B cell (primary cell): ENCODE data around the gene AGBL4. TPM values are rescaled to one million over a fixed set of nuclear protein-coding genes. Genes with fewer than 3 reads are reported as not detected.

Source experiments
- ATAC-seq: fragments of 200-7000 bp; cut with Tn5 transposase; one replicate; pipeline ENCODE4 v1.10.0; 2021; ENCODE audit warnings: low read depth, mild to moderate bottlenecking, moderate number of reproducible peaks, moderate library complexity
- CTCF ChIA-PET: fragments of 350-600 bp; sonication (Branson Sonifier 250); formaldehyde crosslinking; loops from one replicate; lab custom pipeline; 2021; ENCODE audit warnings: antibody characterized with exemption, inconsistent platforms; lab: Charles Lee
- POLR2A ChIA-PET: fragments of 350-600 bp; sonication (Branson Sonifier 250); formaldehyde crosslinking; loops from one replicate; lab custom pipeline; 2021; ENCODE audit warnings: antibody characterized with exemption; lab: Charles Lee
- DNase-seq: peaks from one replicate; pipeline ENCODE4 v3.0.0; 2013
- H2AFZ ChIP-seq: 2 replicates; pipeline ENCODE4 v1.6.1; 2012; ENCODE audit warnings: mild to moderate bottlenecking, low read depth, low read length; ENCODE audit not compliant: insufficient read depth, poor library complexity, severe bottlenecking
- H3K27ac ChIP-seq, 2 donors: 1 replicate in 1 of 2; 2 replicates in 1 of 2; pipeline ENCODE4 v1.5.1; 2012 to 2013; ENCODE audit warnings: low read length in 2 of 2, mild to moderate bottlenecking in 2 of 2, moderate library complexity in 1 of 2
- H3K27me3 ChIP-seq, 4 experiments: fragments of 200-600 bp in 1 of 4; sonication (generic) in 1 of 4; replicated peaks in 1 of 4; 1 replicate in 2 of 4; 2 replicates in 2 of 4; pipeline versions ENCODE4 v1.6.1 to v1.7.0; 2013 to 2016; ENCODE audit warnings: low read length in 3 of 4, mild to moderate bottlenecking in 2 of 4, mixed read lengths in 1 of 4, moderate library complexity in 1 of 4; ENCODE audit not compliant: insufficient read depth in 4 of 4, control insufficient read depth in 3 of 4; ENCODE audit errors: control extremely low read depth in 1 of 4
- H3K36me3 ChIP-seq, 2 experiments: replicated peaks in 1 of 2; 1 replicate in 1 of 2; 2 replicates in 1 of 2; pipeline versions ENCODE4 v1.6.1 to v1.7.1; 2013; ENCODE audit warnings: low read length in 1 of 2; ENCODE audit not compliant: insufficient read depth in 2 of 2, control insufficient read depth in 1 of 2; ENCODE audit errors: control extremely low read depth in 1 of 2, extremely low read depth in 1 of 2
- H3K4me1 ChIP-seq, 2 donors: fragments of 200-600 bp in 1 of 2; sonication (generic) in 1 of 2; 1 replicate in 1 of 2; 2 replicates in 1 of 2; pipeline versions ENCODE4 v1.5.1 to v1.6.1; 2013 to 2017; ENCODE audit warnings: low read length in 2 of 2; ENCODE audit not compliant: control insufficient read depth in 2 of 2, insufficient read depth in 2 of 2
- H3K4me2 ChIP-seq: replicated peaks from 2 replicates; pipeline ENCODE3; 2012; ENCODE audit warnings: mild to moderate bottlenecking, low read depth, low read length; ENCODE audit not compliant: poor library complexity, severe bottlenecking
- H3K4me3 ChIP-seq, 5 experiments: fragments of 200-600 bp in 1 of 5; sonication (generic) in 1 of 5; 1 replicate in 3 of 5; 2 replicates in 2 of 5; pipeline versions ENCODE4 v1.5.1 to v1.7.0; 2011 to 2016; ENCODE audit warnings: low read length in 4 of 5, mild to moderate bottlenecking in 4 of 5, low read depth in 2 of 5, control low read depth in 1 of 5, moderate library complexity in 1 of 5; ENCODE audit not compliant: insufficient read depth in 1 of 5; ENCODE audit errors: control extremely low read depth in 1 of 5, extremely low read depth in 1 of 5
- H3K79me2 ChIP-seq: fragments of 200-600 bp; sonication (generic); one replicate; pipeline ENCODE4 v1.6.0; 2016; ENCODE audit warnings: low read length; ENCODE audit not compliant: control insufficient read depth, insufficient read depth
- H3K9ac ChIP-seq: fragments of 200-600 bp; sonication (generic); 2 replicates; pipeline ENCODE4 v1.6.1; 2017; ENCODE audit warnings: mild to moderate bottlenecking, low read length, moderate library complexity
- H3K9me3 ChIP-seq, 3 donors: one replicate each; pipeline versions ENCODE4 v1.6.1 to v1.7.1; 2013; ENCODE audit warnings: low read length in 2 of 3; ENCODE audit not compliant: control insufficient read depth in 2 of 3, insufficient read depth in 1 of 3; ENCODE audit errors: control extremely low read depth in 1 of 3
- H4K20me1 ChIP-seq: 2 replicates; pipeline ENCODE4 v1.6.0; 2012; ENCODE audit warnings: mild to moderate bottlenecking, low read length; ENCODE audit not compliant: insufficient read depth, control insufficient read depth, poor library complexity, severe bottlenecking
- H3K27ac Mint-ChIP-seq: one replicate; pipeline ENCODE4 v1.8.0; 2021; ENCODE audit warnings: mixed read lengths
- H3K27me3 Mint-ChIP-seq: one replicate; pipeline ENCODE4 v1.8.0; 2021; ENCODE audit warnings: mixed read lengths
- H3K4me1 Mint-ChIP-seq: one replicate; pipeline ENCODE4 v1.8.0; 2021; ENCODE audit warnings: mixed read lengths
- H3K4me3 Mint-ChIP-seq: one replicate; pipeline ENCODE4 v1.8.0; 2021; ENCODE audit warnings: mixed read lengths
- H3K9me3 Mint-ChIP-seq: one replicate; pipeline ENCODE4 v1.8.0; 2022; ENCODE audit warnings: mixed read lengths; ENCODE audit not compliant: insufficient read depth
- CTCF ChIP-seq: fragments of 200-600 bp; IDR thresholded peaks from one replicate; pipeline ENCODE4 v1.8.0; 2022; ENCODE audit warnings: antibody characterized with exemption, mild to moderate bottlenecking
- EZH2 ChIP-seq: IDR thresholded peaks from 2 replicates; pipeline ENCODE4 v1.6.1; 2012; ENCODE audit warnings: borderline replicate concordance, low read depth, mild to moderate bottlenecking, moderate library complexity, low read length; ENCODE audit not compliant: insufficient read depth, poor library complexity, severe bottlenecking
- WGBS: methylation state at CpG from one replicate; pipeline ENCODE4 v1.1.5; 2013; ENCODE audit warnings: missing lambda C conversion rate; ENCODE audit not compliant: insufficient coverage; 5-methylcytosine and 5-hydroxymethylcytosine counted together
- intact Hi-C: fragments of 100-400 bp; cut with micrococcal nuclease; formaldehyde crosslinking; loops from one replicate; pipeline ENCODE4 v1.10.0; 2022
- polyA plus RNA-seq: library from polyadenylated mRNA; depleted of rRNA; stranded (reverse); fragments of >200 nt; gene quantifications from 2 replicates; pipeline ENCODE4 v1.2.3, GENCODE V29; 2012
- total RNA-seq, 2 donors: library from RNA; stranded (reverse); fragments of 120-200 nt in 1 of 2; gene quantifications; 1 replicate in 1 of 2; 2 replicates in 1 of 2; pipeline versions ENCODE4 v1.2.3 to v1.2.4, GENCODE V29; 2013 to 2022

Gene AGBL4
- total and polyA plus RNA-seq, 2 donors (not counting 1 experiment from before 2014, with no cell fraction given) = 0.07 to 0.12 TPM

- Histone ChIP-seq H3K27me3 (no peaks in the 10 kb centered on the region), H3K9ac (no peak overlapping the region), H3K4me2 (no peak overlapping the region), H3K36me3 (no peaks in the 10 kb centered on the region), H4K20me1 (no peaks in the 10 kb centered on the region), H3K4me3 (no peak overlapping the region), H3K27ac (no peak overlapping the region), H3K9me3 (peaks cover 0 to 3% (median 0%) of the 10 kb centered on the region in 3 donors), H3K4me1 (no peaks in the 10 kb centered on the region), H2AFZ (no peak overlapping the region), H3K79me2 (no peaks in the 10 kb centered on the region)
- Mint-ChIP-seq H3K27me3 (no peaks in the 10 kb centered on the region), H3K4me3 (no peak overlapping the region), H3K4me1 (no peaks in the 10 kb centered on the region), H3K9me3 (no peaks in the 10 kb centered on the region), H3K27ac (no peak overlapping the region)
- ChIA-PET POLR2A (no interaction called here), CTCF (no interaction called here)
- WGBS = no CpG with 5 or more reads among the region's 1 CpG
- ATAC-seq (no peak), DNase-seq (no peak)
- intact Hi-C loops = no loop called here
- no peak for TF ChIP-seq EZH2
- no peak for TF ChIP-seq CTCF
These were observed 911.8 kb downstream of the AGBL4 start for GRCh38 chr1:49111931-49112330.

GRCh38 chr1:49106445-49106844 is 917.3 kb downstream of the AGBL4 start:
- ATAC-seq (no peak), DNase-seq (no peak)
- POLR2A ChIA-PET = no interaction called here
- Histone ChIP-seq H2AFZ (no peak overlapping the region), H3K27ac (no peak overlapping the region), H3K36me3 (no peaks in the 10 kb centered on the region), H3K4me3 (no peak overlapping the region), H4K20me1 (no peaks in the 10 kb centered on the region), H3K9me3 (no peaks in the 10 kb centered on the region), H3K4me1 (no peaks in the 10 kb centered on the region), H3K79me2 (no peaks in the 10 kb centered on the region), H3K9ac (no peak overlapping the region), H3K4me2 (no peak overlapping the region), H3K27me3 (no peaks in the 10 kb centered on the region)
- Mint-ChIP-seq H3K27me3 (no peaks in the 10 kb centered on the region), H3K4me3 (no peak overlapping the region), H3K4me1 (no peaks in the 10 kb centered on the region), H3K9me3 (no peaks in the 10 kb centered on the region), H3K27ac (no peak overlapping the region)
- CTCF ChIA-PET = no interaction called here
- TF ChIP-seq EZH2 = no peak
- no peak for TF ChIP-seq CTCF
- intact Hi-C loops = no loop called here
